SK-N-SH treated with all-trans-retinoic acid at 6 μM for 48 hours (cell line): ENCODE measurements around the gene FGGY.

ENCODE experiments used
- ATAC-seq: fragments of 200-7000 bp; cut with Tn5 transposase; 3 replicates; pipeline ENCODE4 v1.9.1; 2020; ENCODE audit warnings: mild to moderate bottlenecking, moderate library complexity
- BACH2 ChIP-seq: fragments of 250-450 bp; sonication (Bioruptor Pico); IDR thresholded peaks from 2 replicates; pipeline ENCODE4 v1.9.0; 2021; ENCODE audit warnings: mild to moderate bottlenecking, borderline replicate concordance
- ESRRG ChIP-seq: fragments of 250-450 bp; sonication (Bioruptor Pico); IDR thresholded peaks from 2 replicates; pipeline ENCODE4 v1.6.1; 2021; ENCODE audit warnings: mild to moderate bottlenecking
- GLIS3 ChIP-seq: fragments of 250-450 bp; sonication (Bioruptor Pico); IDR thresholded peaks from 2 replicates; pipeline ENCODE4 v1.5.0; 2020; ENCODE audit warnings: mild to moderate bottlenecking, moderate library complexity
- ISL1 ChIP-seq: fragments of 250-450 bp; sonication (Bioruptor Pico); IDR thresholded peaks from 2 replicates; pipeline ENCODE4 v2.1.2; 2022; ENCODE audit warnings: mild to moderate bottlenecking, moderate library complexity
- OSR1 ChIP-seq: fragments of 250-450 bp; sonication (Bioruptor Pico); IDR thresholded peaks from 2 replicates; pipeline ENCODE4 v1.8.0; 2022; ENCODE audit warnings: moderate library complexity, mild to moderate bottlenecking, inconsistent platforms
- POU6F1 ChIP-seq: fragments of 250-450 bp; sonication (Bioruptor Pico); IDR thresholded peaks from 2 replicates; pipeline ENCODE4 v1.8.0; 2021; ENCODE audit warnings: low read depth, mild to moderate bottlenecking, moderate library complexity, borderline replicate concordance
- PPARA ChIP-seq: fragments of 250-450 bp; sonication (Bioruptor Pico); IDR thresholded peaks from 2 replicates; pipeline ENCODE4 v1.5.0; 2020; ENCODE audit warnings: mild to moderate bottlenecking, borderline replicate concordance
- RARB ChIP-seq: fragments of 250-450 bp; sonication (Bioruptor Pico); IDR thresholded peaks from 2 replicates; pipeline ENCODE4 v1.8.0; 2021; ENCODE audit warnings: mild to moderate bottlenecking, moderate library complexity
- SNAI2 ChIP-seq: fragments of 250-450 bp; sonication (Bioruptor Pico); IDR thresholded peaks from 2 replicates; pipeline ENCODE4 v1.5.0; 2020; ENCODE audit warnings: mild to moderate bottlenecking, moderate library complexity
- TCF4 ChIP-seq: fragments of 250-450 bp; sonication (Bioruptor Pico); IDR thresholded peaks from 2 replicates; pipeline ENCODE4 v1.8.0; 2021; ENCODE audit warnings: mild to moderate bottlenecking, moderate library complexity, borderline replicate concordance
- TSHZ2 ChIP-seq: fragments of 250-450 bp; sonication (Bioruptor Pico); IDR thresholded peaks from 2 replicates; pipeline ENCODE4 v1.5.0; 2020; ENCODE audit warnings: mild to moderate bottlenecking, moderate library complexity
- ZC3H10 ChIP-seq: fragments of 250-450 bp; sonication (Bioruptor Pico); IDR thresholded peaks from 2 replicates; pipeline ENCODE4 v1.5.1; 2021; ENCODE audit warnings: mild to moderate bottlenecking, moderate library complexity
- ZFP3 ChIP-seq: fragments of 250-450 bp; sonication (Bioruptor Pico); IDR thresholded peaks from 2 replicates; pipeline ENCODE4 v1.5.0; 2020; ENCODE audit warnings: mild to moderate bottlenecking, moderate library complexity
- ZFP30 ChIP-seq: fragments of 450-650 bp; formaldehyde crosslinking; IDR thresholded peaks from 2 replicates; pipeline ENCODE4 v1.5.0; 2022; ENCODE audit warnings: mild to moderate bottlenecking, moderate library complexity
- ZNF565 ChIP-seq: fragments of 450-650 bp; formaldehyde crosslinking; conservative IDR thresholded peaks from 2 replicates; pipeline ENCODE4 v1.5.0; 2020; ENCODE audit warnings: low read depth, mild to moderate bottlenecking, moderate library complexity
- ZNF70 ChIP-seq: fragments of 450-650 bp; formaldehyde crosslinking; IDR thresholded peaks from 2 replicates; pipeline ENCODE4 v1.5.0; 2020; ENCODE audit warnings: mild to moderate bottlenecking, moderate library complexity
- ZNF8 ChIP-seq: fragments of 450-650 bp; formaldehyde crosslinking; IDR thresholded peaks from 2 replicates; pipeline ENCODE4 v1.5.0; 2020; ENCODE audit warnings: mild to moderate bottlenecking, moderate library complexity
- TF ChIP-seq, protein P1 (sequence below): fragments of 250-450 bp; sonication (Bioruptor Pico); IDR thresholded peaks from 2 replicates; pipeline ENCODE4 v1.8.0; 2020; ENCODE audit warnings: mild to moderate bottlenecking, moderate library complexity, borderline replicate concordance
- TF ChIP-seq, protein P2 (sequence below): fragments of 250-450 bp; sonication (Bioruptor Pico); IDR thresholded peaks from 2 replicates; pipeline ENCODE4 v1.5.1; 2020; ENCODE audit warnings: low read depth, mild to moderate bottlenecking, moderate library complexity
- TF ChIP-seq, protein P3 (sequence below): fragments of 250-450 bp; sonication (Bioruptor Pico); IDR thresholded peaks from 2 replicates; pipeline ENCODE4 v1.5.1; 2021; ENCODE audit warnings: mild to moderate bottlenecking, moderate library complexity

The FGGY gene

DNA sequence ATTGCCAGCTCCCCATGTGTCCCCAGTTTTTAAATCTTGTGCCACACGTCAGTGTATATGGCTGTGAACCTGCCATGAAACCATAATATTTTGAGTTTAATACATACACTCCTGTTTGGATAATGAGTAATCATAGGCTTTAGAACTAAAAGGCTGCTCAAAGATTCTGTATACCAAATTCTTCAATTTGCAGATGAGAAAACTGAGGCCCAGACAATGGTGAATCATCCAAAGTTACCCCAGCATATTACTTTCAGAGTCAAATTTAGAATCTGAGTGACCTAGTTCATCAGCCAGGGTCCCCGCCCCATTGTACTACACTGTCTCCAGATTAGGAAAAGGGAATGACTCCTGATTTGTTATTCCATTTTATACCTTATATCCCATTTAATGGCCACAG is 224.6 kb downstream of the FGGY start:
- ATAC-seq, result no peak
- TF ChIP-seq OSR1 (no peak), GLIS3 (CRISPR knock-in tag) (no peak), ZFP3 (CRISPR knock-in tag) (no peak)

DNA sequence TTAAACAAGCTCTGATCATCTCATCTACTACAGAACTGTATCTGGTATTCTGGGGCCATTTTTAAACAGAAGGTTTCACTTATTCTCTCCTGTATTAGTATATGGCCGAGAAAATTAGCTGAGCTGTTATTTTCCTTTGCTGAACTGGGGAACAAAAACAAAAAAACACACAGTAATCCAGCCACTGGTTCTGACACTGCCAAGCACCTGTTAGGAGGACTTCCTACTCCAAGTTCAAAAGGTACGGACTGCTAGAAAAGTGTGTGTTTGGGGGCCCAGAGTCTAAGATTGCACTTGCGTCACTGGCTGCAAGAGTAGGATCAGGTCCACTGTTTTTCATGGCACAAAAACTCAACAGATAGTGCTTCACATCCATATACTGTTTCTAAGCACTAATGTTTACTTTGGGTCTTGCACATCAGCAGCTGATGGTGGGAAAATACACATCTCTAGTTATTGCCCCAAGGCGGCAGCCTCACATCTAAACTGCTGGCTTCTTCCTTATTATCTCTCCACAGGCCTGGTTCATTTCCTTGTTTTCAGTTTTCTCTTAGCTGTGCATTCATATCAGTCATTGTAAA is 226.1 kb downstream of the FGGY start:
- TF ChIP-seq ZC3H10 (CRISPR knock-in tag) (no peak), RARB (CRISPR knock-in tag) (no peak), ZNF565 (CRISPR knock-in tag) (no peak), OSR1 (no peak)
- TF ChIP-seq, protein P1, sequence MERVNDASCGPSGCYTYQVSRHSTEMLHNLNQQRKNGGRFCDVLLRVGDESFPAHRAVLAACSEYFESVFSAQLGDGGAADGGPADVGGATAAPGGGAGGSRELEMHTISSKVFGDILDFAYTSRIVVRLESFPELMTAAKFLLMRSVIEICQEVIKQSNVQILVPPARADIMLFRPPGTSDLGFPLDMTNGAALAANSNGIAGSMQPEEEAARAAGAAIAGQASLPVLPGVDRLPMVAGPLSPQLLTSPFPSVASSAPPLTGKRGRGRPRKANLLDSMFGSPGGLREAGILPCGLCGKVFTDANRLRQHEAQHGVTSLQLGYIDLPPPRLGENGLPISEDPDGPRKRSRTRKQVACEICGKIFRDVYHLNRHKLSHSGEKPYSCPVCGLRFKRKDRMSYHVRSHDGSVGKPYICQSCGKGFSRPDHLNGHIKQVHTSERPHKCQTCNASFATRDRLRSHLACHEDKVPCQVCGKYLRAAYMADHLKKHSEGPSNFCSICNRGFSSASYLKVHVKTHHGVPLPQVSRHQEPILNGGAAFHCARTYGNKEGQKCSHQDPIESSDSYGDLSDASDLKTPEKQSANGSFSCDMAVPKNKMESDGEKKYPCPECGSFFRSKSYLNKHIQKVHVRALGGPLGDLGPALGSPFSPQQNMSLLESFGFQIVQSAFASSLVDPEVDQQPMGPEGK, result no peak
- TF ChIP-seq, protein P2, sequence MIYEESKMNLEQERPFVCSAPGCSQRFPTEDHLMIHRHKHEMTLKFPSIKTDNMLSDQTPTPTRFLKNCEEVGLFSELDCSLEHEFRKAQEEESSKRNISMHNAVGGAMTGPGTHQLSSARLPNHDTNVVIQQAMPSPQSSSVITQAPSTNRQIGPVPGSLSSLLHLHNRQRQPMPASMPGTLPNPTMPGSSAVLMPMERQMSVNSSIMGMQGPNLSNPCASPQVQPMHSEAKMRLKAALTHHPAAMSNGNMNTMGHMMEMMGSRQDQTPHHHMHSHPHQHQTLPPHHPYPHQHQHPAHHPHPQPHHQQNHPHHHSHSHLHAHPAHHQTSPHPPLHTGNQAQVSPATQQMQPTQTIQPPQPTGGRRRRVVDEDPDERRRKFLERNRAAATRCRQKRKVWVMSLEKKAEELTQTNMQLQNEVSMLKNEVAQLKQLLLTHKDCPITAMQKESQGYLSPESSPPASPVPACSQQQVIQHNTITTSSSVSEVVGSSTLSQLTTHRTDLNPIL (CRISPR knock-in tag), result no peak
- no peak for ATAC-seq

DNA sequence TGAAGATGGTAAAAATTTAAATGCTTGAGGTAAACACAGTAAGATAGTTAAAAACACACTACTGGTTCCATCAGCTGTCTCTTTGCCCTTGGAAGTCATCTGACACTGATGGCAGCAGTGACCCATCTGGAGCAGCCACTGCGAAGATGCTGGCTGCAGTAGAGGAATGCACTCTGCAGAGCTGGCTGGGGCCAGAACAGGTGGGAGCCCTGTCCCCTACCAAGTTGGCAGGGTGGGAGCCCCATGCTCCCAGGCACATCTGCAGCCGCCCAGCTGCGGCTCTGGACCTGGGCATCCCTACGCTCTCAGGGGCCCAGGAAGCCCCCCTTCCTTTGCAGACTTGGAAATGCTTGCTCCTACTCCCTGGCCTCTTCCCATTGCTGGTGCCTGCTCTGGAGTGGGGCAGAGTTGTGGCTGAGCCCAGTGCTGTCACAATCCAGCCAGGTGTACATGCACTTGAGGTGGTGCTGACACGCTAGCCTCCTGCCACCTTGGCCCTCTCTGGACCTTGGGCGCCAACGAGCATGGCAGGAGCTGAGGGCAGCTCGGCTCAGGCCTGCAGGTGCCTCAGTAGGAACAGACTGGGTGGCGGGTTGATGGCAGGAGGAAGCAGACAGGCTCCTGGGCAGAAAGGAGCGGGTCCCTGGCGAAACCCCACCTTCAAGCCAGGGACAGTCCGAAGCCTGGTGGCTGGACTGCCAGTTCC is 227.0 kb downstream of the FGGY start:
- no peak for ATAC-seq
- no peak for TF ChIP-seq ESRRG (CRISPR knock-in tag)
- TF ChIP-seq, protein P2 (CRISPR knock-in tag), result no peak
- TF ChIP-seq ZFP30 (CRISPR knock-in tag), result no peak
- no peak for TF ChIP-seq BACH2 (CRISPR knock-in tag)
- no peak for TF ChIP-seq ZNF565 (CRISPR knock-in tag)
- TF ChIP-seq ZNF8 (CRISPR knock-in tag), result no peak
- TF ChIP-seq ISL1 (CRISPR knock-in tag), result no peak
- no peak for TF ChIP-seq ZNF70 (CRISPR knock-in tag)

- ATAC-seq, result peak; percentile 47; the same call in 2 of the 3 replicates
- TF ChIP-seq ZFP3 (CRISPR knock-in tag), result no peak
- no peak for TF ChIP-seq SNAI2 (CRISPR knock-in tag)
- TF ChIP-seq, protein P1, result no peak
- no peak for TF ChIP-seq TCF4 (CRISPR knock-in tag)
- TF ChIP-seq, protein P3, sequence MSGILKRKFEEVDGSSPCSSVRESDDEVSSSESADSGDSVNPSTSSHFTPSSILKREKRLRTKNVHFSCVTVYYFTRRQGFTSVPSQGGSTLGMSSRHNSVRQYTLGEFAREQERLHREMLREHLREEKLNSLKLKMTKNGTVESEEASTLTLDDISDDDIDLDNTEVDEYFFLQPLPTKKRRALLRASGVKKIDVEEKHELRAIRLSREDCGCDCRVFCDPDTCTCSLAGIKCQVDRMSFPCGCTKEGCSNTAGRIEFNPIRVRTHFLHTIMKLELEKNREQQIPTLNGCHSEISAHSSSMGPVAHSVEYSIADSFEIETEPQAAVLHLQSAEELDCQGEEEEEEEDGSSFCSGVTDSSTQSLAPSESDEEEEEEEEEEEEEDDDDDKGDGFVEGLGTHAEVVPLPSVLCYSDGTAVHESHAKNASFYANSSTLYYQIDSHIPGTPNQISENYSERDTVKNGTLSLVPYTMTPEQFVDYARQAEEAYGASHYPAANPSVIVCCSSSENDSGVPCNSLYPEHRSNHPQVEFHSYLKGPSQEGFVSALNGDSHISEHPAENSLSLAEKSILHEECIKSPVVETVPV (CRISPR knock-in tag), result no peak
- TF ChIP-seq, protein P2 (CRISPR knock-in tag), result no peak
- no peak for TF ChIP-seq ZNF70 (CRISPR knock-in tag)
- TF ChIP-seq GLIS3 (CRISPR knock-in tag), result no peak
- no peak for TF ChIP-seq ZC3H10 (CRISPR knock-in tag)
- TF ChIP-seq PPARA (CRISPR knock-in tag), result no peak
- TF ChIP-seq ZNF565 (CRISPR knock-in tag), result no peak
- no peak for TF ChIP-seq ISL1 (CRISPR knock-in tag)
- no peak for TF ChIP-seq RARB (CRISPR knock-in tag)
- TF ChIP-seq ZNF8 (CRISPR knock-in tag), result no peak
- TF ChIP-seq ESRRG (CRISPR knock-in tag), result no peak
- no peak for TF ChIP-seq BACH2 (CRISPR knock-in tag)
- TF ChIP-seq TSHZ2 (CRISPR knock-in tag), result no peak
- no peak for TF ChIP-seq POU6F1 (CRISPR knock-in tag)
Measured at GRCh38 chr1:59526240-59526639, 229.3 kb downstream of the FGGY start.
